Skin of body (tissue), 2 donors: ENCODE data around the gene SULT1C4. TPM values are rescaled to one million over a fixed set of nuclear protein-coding genes. Genes with fewer than 3 reads are reported as not detected.

ENCODE experiments used
- DNase-seq: peaks from one replicate; lab custom pipeline; 2025; lab: John Stamatoyannopoulos, UW
- total RNA-seq: library from RNA; depleted of rRNA; stranded (reverse); fragments of >200 nt; gene quantifications from one replicate; pipeline ENCODE4 v1.2.3, GENCODE V29; 2014

Gene SULT1C4
- total RNA-seq, 1 donor from 2014 or later: 14.7 TPM

DNA sequence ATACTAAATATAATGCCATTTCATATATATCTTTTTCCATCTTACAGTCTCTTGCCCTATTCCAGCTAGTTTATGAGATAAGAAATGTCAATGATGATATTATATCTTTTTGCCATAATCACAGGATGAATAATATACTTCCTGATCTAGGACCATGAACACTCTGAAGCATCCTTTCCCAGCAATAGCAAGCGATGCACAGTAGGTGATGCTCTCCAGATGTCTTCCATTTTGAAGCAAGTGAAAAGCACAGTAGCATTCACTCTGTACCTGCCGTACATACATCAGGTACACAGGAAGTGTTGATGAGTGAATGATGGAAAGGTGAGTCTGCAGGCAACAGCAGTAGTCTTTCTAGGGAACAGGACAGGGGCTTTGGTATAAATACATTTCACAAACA, 8.6 kb upstream of the SULT1C4 start:
- DNase-seq: no peak

DNA sequence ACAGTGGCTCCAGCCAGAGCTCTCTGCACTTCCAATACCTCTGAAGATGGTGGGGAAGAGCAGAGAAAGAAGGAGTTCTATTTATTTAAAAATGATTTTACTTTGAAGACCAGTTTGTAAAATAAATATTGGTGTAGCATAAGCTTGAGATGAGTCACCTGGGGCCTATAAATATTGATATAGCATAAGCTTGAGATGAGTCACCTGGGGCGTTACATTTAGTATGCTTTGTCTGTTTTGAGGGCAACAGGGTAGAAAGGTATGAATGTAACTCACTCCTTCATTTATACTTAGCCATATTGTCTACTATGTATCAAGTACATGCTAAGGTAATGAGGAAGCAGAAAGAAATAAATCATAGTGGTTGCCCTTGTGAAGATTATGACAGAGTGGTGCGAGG, 7.7 kb upstream of the SULT1C4 start:
- DNase-seq: no peak

DNA sequence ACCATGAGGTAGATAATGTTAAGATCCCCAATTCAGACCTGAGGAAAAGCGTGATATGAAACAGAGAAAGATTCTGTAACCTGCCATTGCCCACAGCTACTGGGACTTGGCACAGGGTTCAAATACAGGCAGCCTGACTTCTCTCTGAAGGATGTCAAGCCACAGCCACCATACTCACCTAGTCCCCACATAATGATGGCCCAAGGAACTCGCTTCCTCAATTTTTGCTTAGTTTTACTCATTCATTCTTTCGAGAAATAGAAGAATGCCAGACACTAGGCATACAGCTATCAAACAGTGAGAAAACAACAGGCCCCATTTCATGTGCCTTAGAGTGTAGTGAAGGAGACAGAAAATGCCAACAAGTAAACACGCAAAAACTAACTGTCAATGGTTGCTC, 980 bp upstream of the SULT1C4 start:
- no peak for DNase-seq

DNA sequence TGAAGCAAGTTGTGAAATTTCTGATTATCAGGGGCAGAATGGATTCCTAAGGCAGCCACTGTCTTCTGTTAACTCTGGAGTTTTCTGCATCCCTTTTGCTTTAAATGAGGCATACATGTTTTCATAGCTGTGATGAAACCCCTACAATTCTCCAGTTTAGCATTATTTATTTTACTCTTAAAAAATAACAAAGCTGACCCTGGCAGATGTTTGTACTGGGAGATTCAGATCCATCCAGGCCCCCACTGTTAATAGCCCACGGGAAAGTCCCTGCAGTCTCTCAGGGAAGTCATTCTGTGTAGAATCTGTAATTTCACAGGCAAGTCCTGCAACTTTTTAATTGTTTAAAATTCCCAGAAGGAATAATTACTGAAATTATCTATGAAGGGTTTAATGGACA, 353 bp upstream of the SULT1C4 start:
- no peak for DNase-seq

DNA sequence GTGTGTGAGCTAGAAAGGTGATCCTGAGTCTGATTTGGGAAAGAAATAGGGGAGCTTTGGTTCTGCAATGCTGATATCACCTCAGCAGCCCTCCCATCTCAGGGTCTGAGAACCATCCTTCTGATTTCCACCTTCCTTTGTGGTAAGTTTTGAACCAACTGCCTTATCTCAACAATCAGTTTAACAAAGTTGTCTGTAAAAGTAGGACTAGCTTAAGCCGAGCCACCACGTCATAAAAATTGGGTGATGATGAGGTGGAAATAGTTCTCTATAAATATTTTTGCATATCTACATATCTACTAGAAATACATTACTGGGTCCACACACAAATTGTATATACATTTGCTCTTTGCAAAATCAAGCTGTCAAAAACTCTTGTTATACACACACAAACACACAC, 1.1 kb downstream of the SULT1C4 start:
- DNase-seq: no peak

DNA sequence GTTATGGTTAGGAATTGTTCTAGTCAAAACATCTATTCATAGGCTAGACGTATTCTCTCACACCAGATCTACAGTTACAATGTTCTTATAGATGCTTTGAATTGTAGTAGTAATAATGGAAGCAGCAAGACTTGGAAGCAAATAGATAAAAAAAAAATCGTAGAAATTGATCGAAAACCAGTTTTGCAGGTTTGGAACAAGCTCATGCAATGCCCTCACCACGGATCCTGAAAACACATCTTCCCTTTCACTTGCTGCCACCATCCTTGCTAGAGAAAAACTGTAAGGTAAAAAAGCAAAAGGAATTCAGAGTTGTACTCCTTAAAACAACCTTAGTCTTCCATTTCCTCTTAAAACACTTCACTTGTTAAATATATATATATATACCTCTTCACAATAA, 4.4 kb downstream of the SULT1C4 start:
- DNase-seq: no peak

DNA sequence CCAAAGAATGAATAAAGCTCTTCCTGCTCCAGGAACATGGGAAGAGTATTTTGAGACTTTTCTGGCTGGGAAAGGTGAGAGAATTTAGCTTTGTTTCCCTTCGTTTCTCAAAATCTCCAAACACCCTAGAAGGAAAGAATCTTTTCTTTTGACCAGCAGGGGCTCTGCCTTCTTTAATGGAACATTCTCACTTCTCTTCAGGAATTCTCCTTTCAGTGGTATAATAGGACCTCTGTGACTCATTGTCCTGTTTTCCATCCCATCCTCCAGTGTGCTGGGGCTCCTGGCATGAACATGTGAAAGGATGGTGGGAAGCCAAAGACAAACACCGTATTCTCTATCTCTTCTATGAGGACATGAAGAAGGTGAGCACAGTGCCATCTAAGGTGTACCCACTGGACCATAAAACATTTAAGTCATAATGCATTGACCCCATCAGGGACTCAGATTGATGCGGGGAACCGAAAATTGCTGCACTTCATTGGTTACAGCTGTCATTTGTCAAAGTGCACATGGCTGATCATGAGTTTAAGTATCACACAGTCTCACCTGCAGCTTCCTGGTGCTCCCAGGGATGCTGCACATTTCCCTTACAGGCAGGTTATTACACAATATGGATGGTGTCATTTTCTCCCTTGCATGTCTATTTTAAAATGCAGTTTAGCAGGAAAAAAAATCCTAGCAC, 5.5 kb downstream of the SULT1C4 start:
- DNase-seq: no peak

DNA sequence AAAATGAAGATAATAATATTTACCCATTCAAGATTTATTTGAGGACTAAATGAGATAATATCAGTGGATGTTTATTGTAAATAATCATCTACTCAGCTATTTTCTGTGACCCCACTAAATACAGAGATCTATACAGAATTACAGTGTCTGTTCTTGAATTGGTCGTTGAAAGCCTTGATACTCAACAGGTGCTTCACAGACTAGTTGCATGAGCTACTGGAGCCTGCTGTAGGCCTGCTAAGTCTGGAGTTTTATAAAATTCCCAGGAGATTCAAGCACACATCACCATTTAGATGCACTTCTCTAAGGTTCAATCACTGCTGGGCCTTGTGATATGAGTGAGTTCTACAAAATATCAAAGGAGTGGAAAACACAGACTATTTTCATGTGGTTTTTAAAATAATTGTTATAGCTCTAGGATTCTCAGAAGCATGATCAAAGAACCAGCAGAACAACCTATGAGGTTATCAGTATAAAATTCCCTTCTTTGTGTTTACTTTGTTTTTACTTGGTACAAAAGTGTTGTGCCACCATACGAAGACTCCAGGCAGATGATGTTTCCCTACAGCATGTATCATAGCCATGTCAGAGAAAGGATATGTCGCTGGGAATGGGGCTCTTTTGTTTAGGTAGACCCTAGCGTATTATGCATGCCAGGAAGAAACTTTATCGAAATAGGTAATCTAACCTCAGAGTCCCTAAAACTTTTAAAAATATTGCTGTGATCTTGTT, 7.1 kb downstream of the SULT1C4 start:
- no peak for DNase-seq

DNA sequence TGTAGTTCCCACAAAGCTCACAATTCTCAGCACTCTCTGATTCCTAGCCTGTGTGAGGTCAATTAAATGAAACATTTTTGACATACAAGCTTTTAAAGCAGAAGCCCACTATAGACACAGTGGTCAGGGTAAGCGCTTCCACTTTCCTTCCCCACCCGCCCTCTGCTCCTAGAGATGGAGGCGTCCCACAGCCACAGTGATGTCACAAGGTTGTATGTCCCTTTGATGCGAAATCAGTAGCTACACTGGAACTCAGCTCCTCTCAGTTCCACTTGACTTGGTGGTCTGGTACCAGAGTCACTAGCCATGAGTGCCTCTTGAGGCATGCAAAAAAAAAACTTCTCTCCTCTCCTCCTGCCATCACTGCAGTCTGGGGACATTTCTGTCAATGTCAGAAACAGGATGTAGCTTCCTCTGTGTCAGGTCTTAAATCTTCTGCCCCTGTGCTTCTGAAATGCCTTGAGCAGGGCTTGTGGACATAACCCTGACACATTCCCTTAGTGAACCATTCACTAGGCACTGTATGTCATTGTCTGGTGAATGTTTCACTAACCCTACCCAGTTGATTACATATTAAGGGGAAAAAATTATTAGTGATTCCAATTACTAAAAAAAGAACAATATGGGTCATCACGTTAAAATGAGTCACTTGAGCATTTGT, 7.8 kb downstream of the SULT1C4 start:
- no peak for DNase-seq

DNA sequence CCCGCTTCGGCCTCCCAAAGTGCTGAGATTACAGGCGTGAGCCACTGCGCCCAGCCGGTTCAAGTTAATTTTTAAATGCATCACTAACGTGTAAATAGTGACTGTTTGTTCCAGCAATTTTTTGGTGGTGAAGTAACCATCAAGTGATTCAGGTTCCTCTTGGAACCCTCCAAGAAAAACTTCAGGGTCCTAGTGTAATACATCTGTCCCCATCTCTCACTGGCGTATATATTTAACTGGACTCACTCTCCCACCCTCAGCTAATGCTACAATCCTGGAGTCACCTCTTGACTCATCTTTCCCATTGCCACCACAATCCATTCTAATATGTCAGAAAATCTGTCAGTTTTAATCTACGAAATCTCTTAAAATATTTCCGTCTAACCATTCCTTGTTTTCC, 10.3 kb downstream of the SULT1C4 start:
- no peak for DNase-seq

DNA sequence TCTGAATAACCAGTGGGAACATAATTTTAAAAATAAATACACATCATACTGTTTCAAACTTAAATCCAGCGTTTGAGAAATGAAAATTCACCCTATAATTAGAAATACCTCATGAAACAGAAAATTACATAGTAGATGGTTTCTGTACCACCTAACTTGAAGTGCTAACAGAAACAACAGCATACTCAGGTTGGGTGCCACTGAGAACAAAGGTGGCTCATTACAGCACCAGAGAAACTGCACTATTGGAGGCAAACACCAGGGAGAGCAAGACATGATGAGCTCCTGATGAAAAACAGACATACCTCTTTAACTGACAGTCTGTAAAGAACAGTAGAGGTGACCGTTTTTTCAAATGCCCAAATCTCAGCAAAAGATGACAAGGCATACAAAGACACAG, 12.6 kb downstream of the SULT1C4 start:
- DNase-seq: no peak

DNA sequence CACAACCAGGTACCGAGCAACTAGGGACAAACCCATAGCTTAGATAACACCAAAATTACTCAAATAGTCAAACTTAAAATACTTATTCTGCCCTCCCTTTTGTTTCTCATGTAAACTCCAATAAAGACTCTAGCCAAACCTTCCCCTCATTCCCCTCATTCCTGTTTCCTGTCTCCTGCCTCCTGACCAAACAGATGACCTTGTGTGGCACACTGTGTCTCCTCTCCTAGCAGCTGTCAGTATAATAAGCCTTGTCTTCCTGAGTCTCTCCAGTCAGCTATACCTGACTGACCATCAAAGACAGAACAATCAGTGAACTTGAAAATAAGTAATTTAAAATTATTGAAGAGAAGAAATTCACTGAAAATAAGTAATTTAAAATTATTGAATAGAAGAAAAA, 14.3 kb downstream of the SULT1C4 start:
- no peak for DNase-seq

DNA sequence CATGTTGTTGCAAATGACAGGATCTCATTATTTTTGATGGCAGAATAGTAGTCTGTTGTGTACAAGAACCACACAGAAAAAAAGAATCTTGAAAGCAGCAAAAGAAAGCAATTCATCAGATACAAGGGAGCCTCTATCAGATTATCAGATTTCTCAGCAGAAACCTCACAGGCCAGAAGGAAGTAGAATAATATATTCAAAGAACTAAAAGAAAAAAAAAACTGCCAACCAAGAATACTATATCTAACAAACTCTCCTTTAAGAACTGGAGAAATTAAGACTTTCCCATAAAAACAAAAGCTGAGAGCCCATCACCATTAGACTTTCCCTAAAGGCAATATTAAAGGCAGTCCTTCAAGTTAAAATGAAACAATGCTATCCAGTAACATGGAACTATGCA, 15.4 kb downstream of the SULT1C4 start:
- no peak for DNase-seq

DNA sequence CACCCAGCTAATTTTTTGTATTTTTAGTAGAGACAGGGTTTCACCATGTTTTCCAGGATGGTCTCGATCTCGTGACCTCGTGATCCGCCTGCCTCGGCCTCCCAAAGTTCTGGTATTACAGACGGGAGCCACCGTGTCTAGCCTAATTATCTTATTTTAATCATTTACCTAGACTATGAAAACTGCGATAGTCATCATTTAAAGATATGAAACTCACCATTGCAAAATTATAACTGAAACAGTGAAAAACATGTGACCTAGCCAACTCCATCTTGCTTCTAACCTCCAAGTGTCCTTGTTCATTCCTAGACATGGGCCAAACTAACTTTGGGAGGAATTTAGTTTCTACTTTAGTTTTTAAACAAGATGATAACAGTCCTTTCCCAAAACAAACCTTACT, 17.4 kb downstream of the SULT1C4 start:
- DNase-seq: no peak

DNA sequence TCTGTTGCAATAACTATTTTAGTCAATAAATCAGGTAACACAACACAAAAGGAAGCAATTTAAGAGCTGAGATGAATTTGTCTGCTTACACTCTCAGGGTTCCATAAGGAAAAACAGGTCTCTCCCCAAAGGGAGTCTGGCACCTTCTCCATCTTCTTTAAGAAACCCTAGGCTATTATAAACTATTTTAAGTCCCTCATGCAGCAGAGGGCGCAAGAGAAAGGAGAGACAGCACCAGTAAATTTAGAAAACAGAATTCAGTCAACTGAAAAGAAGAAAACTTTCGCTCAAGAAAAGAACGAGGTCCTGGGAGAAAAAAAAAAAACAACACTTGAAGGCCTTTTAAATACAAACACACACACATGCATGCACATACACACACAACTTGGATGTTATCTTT, 19.1 kb downstream of the SULT1C4 start:
- no peak for DNase-seq

DNA sequence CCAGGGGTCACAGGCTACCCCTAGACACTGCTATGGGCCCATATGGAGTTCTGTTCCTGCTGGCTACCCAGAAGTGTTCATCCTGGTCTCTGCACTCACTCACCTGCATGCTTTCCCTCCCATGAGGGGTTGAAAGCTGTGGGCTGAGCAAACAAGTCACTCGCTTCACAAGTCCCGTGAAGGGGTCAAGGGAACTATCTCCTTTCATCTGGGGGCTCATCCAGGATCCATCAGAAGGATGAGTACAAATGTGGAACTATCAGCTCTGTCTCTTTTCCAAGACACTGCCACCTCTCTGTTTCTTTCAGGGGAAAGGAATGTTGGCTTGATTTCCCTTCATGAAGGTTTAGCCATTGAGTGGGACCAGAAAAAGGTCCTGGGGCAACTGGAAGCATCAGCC, 21.7 kb downstream of the SULT1C4 start:
- DNase-seq: no peak

DNA sequence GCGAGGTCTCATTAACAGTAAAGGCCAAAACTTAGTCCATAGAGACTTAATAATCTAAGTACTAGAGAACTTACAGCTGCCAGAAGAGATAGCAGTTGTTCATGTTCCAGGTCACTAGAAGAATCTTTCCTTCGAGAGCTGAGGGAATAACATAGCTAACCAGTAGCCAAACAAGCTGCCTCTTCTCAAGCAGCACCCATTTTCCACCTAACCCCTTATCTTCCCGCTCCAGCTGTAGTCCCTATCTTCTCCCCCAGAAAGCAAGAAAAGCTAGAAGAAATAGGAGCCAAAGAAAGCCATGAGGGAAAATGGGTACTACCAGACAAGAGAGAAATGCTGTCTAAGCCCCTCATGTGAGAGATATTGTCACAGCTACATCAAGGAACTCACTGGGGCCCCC, 24.0 kb downstream of the SULT1C4 start:
- DNase-seq: no peak

DNA sequence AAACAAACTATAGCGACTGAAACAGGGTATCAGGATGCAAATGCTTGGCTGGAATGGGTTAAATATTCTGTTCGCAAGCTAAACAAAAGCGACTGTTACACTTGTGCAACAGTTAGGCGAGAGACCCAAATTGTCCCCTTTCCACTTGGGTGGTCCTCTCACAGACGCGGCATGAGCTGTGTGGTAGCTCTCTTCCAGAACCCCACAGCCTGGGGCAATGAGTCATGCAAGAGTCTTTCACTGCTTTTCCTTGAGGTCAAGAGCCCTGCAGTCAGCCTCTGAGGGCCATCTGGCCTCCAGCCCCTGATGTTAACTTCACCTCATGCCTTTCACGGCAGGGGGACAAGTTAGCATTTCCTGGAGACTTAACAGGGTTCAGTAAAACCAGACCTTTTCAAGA, 25.7 kb downstream of the SULT1C4 start:
- DNase-seq: no peak

DNA sequence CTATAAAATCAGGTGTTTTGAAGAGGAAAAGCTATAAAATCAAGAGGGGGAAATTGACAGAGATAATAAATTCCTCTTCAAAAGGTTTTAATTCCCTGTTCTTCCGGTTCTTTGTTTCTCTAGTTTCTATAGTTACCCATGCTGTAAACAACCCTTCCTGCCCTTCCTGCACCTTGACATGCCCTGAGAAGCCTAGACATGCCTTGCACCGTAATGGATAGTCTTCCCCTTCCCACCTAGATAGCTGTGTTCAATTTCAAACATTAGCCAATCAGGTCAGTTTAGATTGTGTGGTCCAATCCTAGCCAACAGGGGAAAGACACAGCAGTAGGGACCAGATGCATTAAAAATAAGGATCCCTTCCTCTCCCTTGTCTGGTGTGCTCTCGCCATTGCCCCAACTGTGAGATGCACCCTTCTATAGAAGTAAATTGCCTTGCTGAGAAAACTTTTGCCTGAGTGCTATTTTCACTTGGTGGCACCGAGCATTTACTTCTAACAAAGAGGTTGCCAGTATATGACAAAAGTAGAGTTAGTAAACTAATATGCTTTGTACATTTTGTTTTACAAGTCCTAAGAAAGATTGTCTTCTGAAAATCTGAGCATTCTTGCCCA, 27.1 kb downstream of the SULT1C4 start:
- DNase-seq: no peak

DNA sequence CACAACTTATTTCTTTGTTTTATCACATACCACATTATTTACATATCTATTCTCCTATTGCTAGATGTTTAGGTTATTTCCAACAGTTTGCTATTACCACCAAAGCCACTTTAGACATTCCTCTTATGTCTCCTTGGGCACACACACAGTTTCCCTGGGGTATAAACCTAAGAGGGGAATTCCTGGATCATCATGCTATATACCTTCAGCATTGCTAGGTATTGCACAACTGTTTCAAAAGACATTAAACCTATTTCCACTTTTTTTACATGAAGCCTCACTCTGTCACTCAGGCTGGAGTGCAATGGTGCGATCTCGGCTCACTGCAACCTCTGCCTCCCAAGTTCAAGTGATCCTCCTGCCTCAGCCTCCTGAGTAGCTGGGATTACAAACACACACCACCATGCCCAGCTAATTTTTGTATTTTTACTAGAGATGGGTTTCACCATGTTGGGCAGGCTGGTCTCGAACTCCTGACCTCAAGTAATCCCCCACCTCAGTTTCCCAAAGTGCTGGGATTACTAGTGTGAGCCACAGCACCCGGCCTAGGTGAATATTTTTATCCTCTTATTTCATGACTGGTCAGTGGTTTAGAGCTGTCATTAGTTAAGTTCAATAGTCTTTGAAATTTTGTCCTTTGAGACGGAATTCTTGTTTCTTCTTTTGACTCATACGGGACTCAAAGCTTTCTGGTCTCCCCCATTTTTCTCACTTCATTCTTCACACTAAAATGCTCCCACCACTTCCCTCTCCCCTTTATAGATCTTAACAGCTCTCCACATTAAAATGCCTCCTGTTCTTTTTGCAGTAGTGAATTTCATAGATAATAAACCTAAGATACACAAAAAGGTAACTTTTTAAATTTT, 30.3 kb downstream of the SULT1C4 start:
- DNase-seq: no peak

DNA sequence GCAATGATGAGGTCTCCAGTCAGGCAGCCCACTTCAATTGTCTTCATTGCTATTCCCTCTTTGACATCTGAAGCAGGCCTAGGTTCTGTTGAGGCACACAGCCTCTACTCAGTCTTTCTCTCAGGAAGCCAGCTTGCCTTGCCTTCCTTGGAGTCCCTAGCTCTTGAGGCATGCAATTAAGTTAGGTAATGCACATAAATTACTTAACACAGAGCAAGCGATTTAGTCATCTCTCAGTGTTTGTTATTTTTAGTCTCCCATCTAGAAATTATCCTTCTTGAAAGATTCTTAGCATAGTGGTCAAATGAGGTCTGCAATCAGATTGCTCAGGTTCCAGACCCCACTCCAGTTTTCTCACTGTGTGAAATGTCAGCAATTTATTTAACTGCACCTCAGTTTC, 32.0 kb downstream of the SULT1C4 start:
- DNase-seq: no peak
